GM23338 (cell line): ENCODE data around the gene TMEM213. TPM values are rescaled to one million over a fixed set of nuclear protein-coding genes. Genes with fewer than 3 reads are reported as not detected.

ENCODE experiments used
- ATAC-seq: fragments of 200-7000 bp; cut with Tn5 transposase; 3 replicates; pipeline ENCODE4 v1.9.1; 2020
- DNase-seq: peaks from one replicate; pipeline ENCODE4 v3.0.0-alpha.2; 2015; ENCODE audit warnings: low spot score
- H2AFZ ChIP-seq: fragments of 200-600 bp; sonication (generic); 2 replicates; pipeline ENCODE4 v1.8.0; 2016; ENCODE audit warnings: antibody characterized with exemption, mild to moderate bottlenecking, moderate library complexity
- H3F3A ChIP-seq: fragments of 200-600 bp; sonication (generic); replicated peaks from 2 replicates; pipeline ENCODE4 v1.8.0; 2017; ENCODE audit warnings: antibody characterized with exemption, mixed run types, low read depth
- H3K27ac ChIP-seq: fragments of 200-600 bp; sonication (generic); 2 replicates; pipeline ENCODE4 v1.6.1; 2016; ENCODE audit warnings: low read depth
- H3K27me3 ChIP-seq: fragments of 200-600 bp; sonication (generic); 2 replicates; pipeline ENCODE4 v1.8.0; 2016; ENCODE audit warnings: mild to moderate bottlenecking, mixed run types, moderate library complexity; ENCODE audit not compliant: insufficient read depth
- H3K36me3 ChIP-seq: fragments of 200-600 bp; sonication (generic); 2 replicates; pipeline ENCODE4 v1.8.0; 2016; ENCODE audit warnings: mild to moderate bottlenecking; ENCODE audit not compliant: insufficient read depth
- H3K4me1 ChIP-seq: fragments of 200-600 bp; sonication (generic); 2 replicates; pipeline ENCODE4 v1.8.0; 2016; ENCODE audit warnings: mild to moderate bottlenecking, moderate library complexity; ENCODE audit not compliant: insufficient read depth
- H3K4me2 ChIP-seq: fragments of 200-600 bp; sonication (generic); 2 replicates; pipeline ENCODE4 v1.7.1; 2017; ENCODE audit warnings: mixed run types
- H3K4me3 ChIP-seq: fragments of 200-600 bp; sonication (generic); 2 replicates; pipeline ENCODE4 v1.6.1; 2016; ENCODE audit warnings: mixed run types
- H3K79me2 ChIP-seq: fragments of 200-600 bp; sonication (generic); replicated peaks from 2 replicates; pipeline ENCODE4 v1.8.0; 2017; ENCODE audit warnings: mild to moderate bottlenecking; ENCODE audit not compliant: insufficient read depth
- H3K9me2 ChIP-seq: fragments of 200-600 bp; sonication (generic); 2 replicates; pipeline ENCODE4 v1.8.0; 2017; ENCODE audit not compliant: insufficient read depth
- H4K20me1 ChIP-seq: fragments of 200-600 bp; sonication (generic); replicated peaks from 2 replicates; pipeline ENCODE4 v1.8.0; 2017; ENCODE audit warnings: mild to moderate bottlenecking; ENCODE audit not compliant: insufficient read depth
- H3K27ac Mint-ChIP-seq: 2 replicates; pipeline ENCODE4 v1.8.0; 2020; ENCODE audit warnings: inconsistent platforms, mild to moderate bottlenecking, moderate library complexity, mixed read lengths
- H3K27me3 Mint-ChIP-seq: 3 replicates; pipeline ENCODE4 v1.8.0; 2022; ENCODE audit warnings: low read depth, mild to moderate bottlenecking, moderate library complexity, mixed read lengths, inconsistent platforms; ENCODE audit not compliant: insufficient read depth, poor library complexity
- H3K36me3 Mint-ChIP-seq: 3 replicates; pipeline ENCODE4 v1.8.0; 2021; ENCODE audit warnings: low read depth, mild to moderate bottlenecking, inconsistent platforms, moderate library complexity, mixed read lengths
- H3K4me1 Mint-ChIP-seq: 3 replicates; pipeline ENCODE4 v1.8.0; 2020; ENCODE audit warnings: mild to moderate bottlenecking, inconsistent platforms, mixed read lengths
- H3K4me3 Mint-ChIP-seq: 3 replicates; pipeline ENCODE4 v1.8.0; 2021; ENCODE audit warnings: moderate library complexity, mild to moderate bottlenecking, inconsistent platforms, mixed read lengths
- H3K9me3 Mint-ChIP-seq: 3 replicates; pipeline ENCODE4 v1.8.0; 2020; ENCODE audit warnings: moderate library complexity, mild to moderate bottlenecking, inconsistent platforms, mixed read lengths
- CREB1 ChIP-seq: fragments of 250-450 bp; sonication (Bioruptor Pico); IDR thresholded peaks from 2 replicates; pipeline ENCODE4 v1.5.0; 2020; ENCODE audit warnings: low read depth, mild to moderate bottlenecking, moderate library complexity
- EZH2 ChIP-seq: fragments of 200-600 bp; sonication (generic); IDR thresholded peaks from one replicate; pipeline ENCODE4 v1.8.0; 2017; ENCODE audit warnings: antibody characterized with exemption, mild to moderate bottlenecking, low read depth; ENCODE audit not compliant: unreplicated experiment
- EZH2phosphoT487 ChIP-seq: fragments of 200-600 bp; sonication (generic); IDR thresholded peaks from one replicate; pipeline ENCODE4 v1.8.1; 2018; ENCODE audit warnings: antibody characterized with exemption; ENCODE audit not compliant: unreplicated experiment
- JUNB ChIP-seq: IDR thresholded peaks from one replicate; pipeline ENCODE4 v1.6.1; 2016; ENCODE audit warnings: antibody characterized with exemption; ENCODE audit not compliant: unreplicated experiment
- NANOG ChIP-seq: IDR thresholded peaks from 2 replicates; pipeline ENCODE4 v1.6.1; 2016; ENCODE audit warnings: antibody characterized with exemption, borderline replicate concordance
- POLR2AphosphoS5 ChIP-seq: IDR thresholded peaks from 2 replicates; pipeline ENCODE4 v1.6.1; 2016; ENCODE audit warnings: antibody characterized with exemption, low read depth
- STAT1 ChIP-seq: IDR thresholded peaks from one replicate; pipeline ENCODE4 v1.6.1; 2016; ENCODE audit warnings: antibody characterized with exemption; ENCODE audit not compliant: unreplicated experiment
- ZNF114 ChIP-seq: fragments of 250-450 bp; sonication (Bioruptor Pico); IDR thresholded peaks from 2 replicates; pipeline ENCODE4 v1.5.0; 2020; ENCODE audit warnings: mild to moderate bottlenecking, moderate library complexity
- ZNF331 ChIP-seq: fragments of 250-450 bp; sonication (Bioruptor Pico); IDR thresholded peaks from 2 replicates; pipeline ENCODE4 v1.5.0; 2020; ENCODE audit warnings: low read depth, mild to moderate bottlenecking, moderate library complexity
- polyA plus RNA-seq: library from polyadenylated mRNA; unstranded; fragments of >200 nt; fragmentation: Nextera tagmentation; extraction: Ambion mirVana; gene quantifications from 2 replicates; pipeline ENCODE4 v1.2.1, GENCODE V29; 2016
- total RNA-seq: library from RNA; depleted of rRNA; stranded (reverse); fragments of >200 nt; shearing (Covaris generic); gene quantifications from 2 replicates; pipeline ENCODE4 v1.2.3, GENCODE V29; 2014
- TF ChIP-seq, protein P1 (sequence below): IDR thresholded peaks from one replicate; pipeline ENCODE4 v1.6.1; 2018; ENCODE audit warnings: antibody characterized with exemption; ENCODE audit not compliant: unreplicated experiment
- TF ChIP-seq, protein P2 (sequence below), 2 experiments: fragments of 200-600 bp in 1 of 2; sonication (generic) in 1 of 2; conservative IDR thresholded peaks; 2 replicates each; pipeline versions ENCODE4 v1.5.1 to v1.6.1; 2016 to 2017; ENCODE audit warnings: antibody characterized with exemption in 2 of 2, low read depth in 2 of 2, mild to moderate bottlenecking in 2 of 2, moderate library complexity in 1 of 2
- TF ChIP-seq, protein P3 (sequence below): IDR thresholded peaks from 2 replicates; pipeline ENCODE4 v1.6.1; 2016; ENCODE audit warnings: antibody characterized with exemption

TMEM213 gene
- total and polyA plus RNA-seq, 2 experiments from 2014 or later = 0.89 TPM; not detected in 1

DNA sequence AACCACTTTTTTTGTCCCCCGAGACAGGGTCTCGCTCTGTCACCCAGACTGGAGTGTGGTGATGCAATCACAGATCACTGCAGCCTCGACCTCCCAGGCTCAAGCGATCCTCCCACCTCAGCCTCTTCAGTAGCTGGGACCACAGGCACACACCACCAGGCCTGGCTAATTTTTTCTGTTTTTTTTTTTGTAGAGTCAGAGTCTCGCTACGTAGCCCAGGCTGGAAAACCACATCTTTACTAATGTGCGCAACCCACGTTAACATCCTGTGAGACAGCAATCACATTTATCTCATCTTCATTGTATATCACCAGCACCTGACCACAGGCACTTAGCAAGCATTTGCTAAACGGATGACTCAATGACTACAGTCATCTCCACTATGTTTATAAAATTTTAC lies 78.0 kb downstream of the TMEM213 start:
- H3F3A ChIP-seq = no peaks in the 10 kb centered on the region
- no peaks in the 10 kb centered on the region for H3K4me1 ChIP-seq
- H2AFZ ChIP-seq = no peak overlapping the region
- no peaks in the 10 kb centered on the region for H3K36me3 ChIP-seq
- Mint-ChIP-seq H3K4me3 (no peak overlapping the region), H3K9me3 (no peaks in the 10 kb centered on the region), H3K4me1 (peaks cover 3% of the 10 kb centered on the region; the same call in 2 of the 3 replicates), H3K36me3 (peaks cover 20% of the 10 kb centered on the region), H3K27ac (no peak overlapping the region), H3K27me3 (peaks cover 2% of the 10 kb centered on the region)
- no peaks in the 10 kb centered on the region for H3K79me2 ChIP-seq
- DNase-seq (no peak), ATAC-seq (no peak)
- H3K4me3 ChIP-seq = no peak overlapping the region
- TF ChIP-seq EZH2 (no peak), CREB1 (CRISPR knock-in tag) (no peak), JUNB (no peak), POLR2AphosphoS5 (no peak), ZNF114 (CRISPR knock-in tag) (no peak), NANOG (no peak)
- TF ChIP-seq, protein P1, sequence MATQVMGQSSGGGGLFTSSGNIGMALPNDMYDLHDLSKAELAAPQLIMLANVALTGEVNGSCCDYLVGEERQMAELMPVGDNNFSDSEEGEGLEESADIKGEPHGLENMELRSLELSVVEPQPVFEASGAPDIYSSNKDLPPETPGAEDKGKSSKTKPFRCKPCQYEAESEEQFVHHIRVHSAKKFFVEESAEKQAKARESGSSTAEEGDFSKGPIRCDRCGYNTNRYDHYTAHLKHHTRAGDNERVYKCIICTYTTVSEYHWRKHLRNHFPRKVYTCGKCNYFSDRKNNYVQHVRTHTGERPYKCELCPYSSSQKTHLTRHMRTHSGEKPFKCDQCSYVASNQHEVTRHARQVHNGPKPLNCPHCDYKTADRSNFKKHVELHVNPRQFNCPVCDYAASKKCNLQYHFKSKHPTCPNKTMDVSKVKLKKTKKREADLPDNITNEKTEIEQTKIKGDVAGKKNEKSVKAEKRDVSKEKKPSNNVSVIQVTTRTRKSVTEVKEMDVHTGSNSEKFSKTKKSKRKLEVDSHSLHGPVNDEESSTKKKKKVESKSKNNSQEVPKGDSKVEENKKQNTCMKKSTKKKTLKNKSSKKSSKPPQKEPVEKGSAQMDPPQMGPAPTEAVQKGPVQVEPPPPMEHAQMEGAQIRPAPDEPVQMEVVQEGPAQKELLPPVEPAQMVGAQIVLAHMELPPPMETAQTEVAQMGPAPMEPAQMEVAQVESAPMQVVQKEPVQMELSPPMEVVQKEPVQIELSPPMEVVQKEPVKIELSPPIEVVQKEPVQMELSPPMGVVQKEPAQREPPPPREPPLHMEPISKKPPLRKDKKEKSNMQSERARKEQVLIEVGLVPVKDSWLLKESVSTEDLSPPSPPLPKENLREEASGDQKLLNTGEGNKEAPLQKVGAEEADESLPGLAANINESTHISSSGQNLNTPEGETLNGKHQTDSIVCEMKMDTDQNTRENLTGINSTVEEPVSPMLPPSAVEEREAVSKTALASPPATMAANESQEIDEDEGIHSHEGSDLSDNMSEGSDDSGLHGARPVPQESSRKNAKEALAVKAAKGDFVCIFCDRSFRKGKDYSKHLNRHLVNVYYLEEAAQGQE = no peak
- TF ChIP-seq, protein P2, sequence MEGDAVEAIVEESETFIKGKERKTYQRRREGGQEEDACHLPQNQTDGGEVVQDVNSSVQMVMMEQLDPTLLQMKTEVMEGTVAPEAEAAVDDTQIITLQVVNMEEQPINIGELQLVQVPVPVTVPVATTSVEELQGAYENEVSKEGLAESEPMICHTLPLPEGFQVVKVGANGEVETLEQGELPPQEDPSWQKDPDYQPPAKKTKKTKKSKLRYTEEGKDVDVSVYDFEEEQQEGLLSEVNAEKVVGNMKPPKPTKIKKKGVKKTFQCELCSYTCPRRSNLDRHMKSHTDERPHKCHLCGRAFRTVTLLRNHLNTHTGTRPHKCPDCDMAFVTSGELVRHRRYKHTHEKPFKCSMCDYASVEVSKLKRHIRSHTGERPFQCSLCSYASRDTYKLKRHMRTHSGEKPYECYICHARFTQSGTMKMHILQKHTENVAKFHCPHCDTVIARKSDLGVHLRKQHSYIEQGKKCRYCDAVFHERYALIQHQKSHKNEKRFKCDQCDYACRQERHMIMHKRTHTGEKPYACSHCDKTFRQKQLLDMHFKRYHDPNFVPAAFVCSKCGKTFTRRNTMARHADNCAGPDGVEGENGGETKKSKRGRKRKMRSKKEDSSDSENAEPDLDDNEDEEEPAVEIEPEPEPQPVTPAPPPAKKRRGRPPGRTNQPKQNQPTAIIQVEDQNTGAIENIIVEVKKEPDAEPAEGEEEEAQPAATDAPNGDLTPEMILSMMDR (conservative IDR thresholded peaks at IDR 0.05; ENCODE audit: low read depth in 2 of 2) = no peak
- TF ChIP-seq, protein P3, sequence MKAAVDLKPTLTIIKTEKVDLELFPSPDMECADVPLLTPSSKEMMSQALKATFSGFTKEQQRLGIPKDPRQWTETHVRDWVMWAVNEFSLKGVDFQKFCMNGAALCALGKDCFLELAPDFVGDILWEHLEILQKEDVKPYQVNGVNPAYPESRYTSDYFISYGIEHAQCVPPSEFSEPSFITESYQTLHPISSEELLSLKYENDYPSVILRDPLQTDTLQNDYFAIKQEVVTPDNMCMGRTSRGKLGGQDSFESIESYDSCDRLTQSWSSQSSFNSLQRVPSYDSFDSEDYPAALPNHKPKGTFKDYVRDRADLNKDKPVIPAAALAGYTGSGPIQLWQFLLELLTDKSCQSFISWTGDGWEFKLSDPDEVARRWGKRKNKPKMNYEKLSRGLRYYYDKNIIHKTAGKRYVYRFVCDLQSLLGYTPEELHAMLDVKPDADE = no peak
- H3K4me2 ChIP-seq = no peak overlapping the region
- no peaks in the 10 kb centered on the region for H3K9me2 ChIP-seq
- no peak overlapping the region for H3K27ac ChIP-seq
- no peaks in the 10 kb centered on the region for H3K27me3 ChIP-seq
- no peaks in the 10 kb centered on the region for H4K20me1 ChIP-seq

DNA sequence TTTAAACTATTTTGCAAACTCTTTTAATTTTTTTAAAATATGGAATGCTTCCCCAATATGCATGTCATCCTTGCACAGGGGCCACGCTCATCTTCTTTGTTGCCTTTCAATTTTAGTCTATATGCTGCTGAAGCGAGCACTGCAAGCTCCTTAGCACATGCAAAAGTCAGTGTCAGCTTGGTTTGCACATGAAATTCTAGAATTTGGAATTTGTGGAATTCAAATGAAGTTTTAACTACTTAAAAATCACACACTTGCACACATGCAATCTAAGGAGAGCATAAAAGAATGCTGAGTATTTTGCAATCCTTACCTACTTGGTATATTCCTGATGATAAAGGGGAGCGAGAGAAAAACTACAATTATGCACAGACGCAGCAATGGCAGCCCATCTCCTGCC lies 78.5 kb downstream of the TMEM213 start:
- Histone ChIP-seq H3K27me3 (no peaks in the 10 kb centered on the region), H3K4me2 (no peak overlapping the region), H4K20me1 (no peaks in the 10 kb centered on the region), H3K36me3 (no peaks in the 10 kb centered on the region), H3K4me3 (no peak overlapping the region), H3K9me2 (no peaks in the 10 kb centered on the region), H2AFZ (no peak overlapping the region), H3F3A (no peaks in the 10 kb centered on the region), H3K27ac (no peak overlapping the region), H3K4me1 (no peaks in the 10 kb centered on the region), H3K79me2 (no peaks in the 10 kb centered on the region)
- ATAC-seq (no peak), DNase-seq (no peak)
- peaks cover 3% of the 10 kb centered on the region; the same call in 2 of the 3 replicates for H3K4me1 Mint-ChIP-seq
- H3K27me3 Mint-ChIP-seq = peaks cover 2% of the 10 kb centered on the region
- no peak overlapping the region for H3K27ac Mint-ChIP-seq
- no peak overlapping the region for H3K4me3 Mint-ChIP-seq
- H3K9me3 Mint-ChIP-seq = no peaks in the 10 kb centered on the region
- H3K36me3 Mint-ChIP-seq = peaks cover 19% of the 10 kb centered on the region
- TF ChIP-seq ZNF331 (CRISPR knock-in tag) = no peak
- TF ChIP-seq NANOG = no peak
- no peak for TF ChIP-seq POLR2AphosphoS5
- no peak for TF ChIP-seq ZNF114 (CRISPR knock-in tag)
- TF ChIP-seq, protein P1 = no peak
- no peak for TF ChIP-seq EZH2
- no peak for TF ChIP-seq JUNB
- no peak for TF ChIP-seq STAT1
- TF ChIP-seq, protein P2 (conservative IDR thresholded peaks at IDR 0.05; ENCODE audit: low read depth in 2 of 2) = no peak
- TF ChIP-seq EZH2phosphoT487 = no peak
